ENCODE measurements around the gene CARD11. TPM values are rescaled to one million over a fixed set of nuclear protein-coding genes. Genes with fewer than 3 reads are reported as not detected.

Gene CARD11
- polyA plus RNA-seq, 4 donors, result 1.1 to 2.3 (median 1.3) TPM

DNA sequence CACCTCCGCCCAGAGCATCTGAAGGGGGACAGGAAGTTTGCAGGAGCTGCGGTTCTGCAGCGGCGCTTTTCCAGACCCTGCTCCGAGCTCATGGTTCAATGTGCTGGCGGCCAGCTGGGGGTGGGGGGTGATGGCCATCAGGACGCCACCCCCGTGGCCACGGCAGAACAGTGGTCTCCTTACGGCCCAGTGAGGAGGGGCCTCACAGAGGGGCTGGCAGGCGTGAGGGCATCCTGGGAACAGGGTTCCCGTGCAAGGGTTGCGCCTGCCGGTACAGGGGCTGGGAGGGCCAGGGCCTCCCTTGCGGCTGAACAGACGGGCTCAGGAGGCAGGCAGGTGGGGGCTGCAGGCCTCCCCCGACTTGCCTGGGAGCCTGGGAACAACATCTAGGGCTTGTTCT, 160.6 kb downstream of the CARD11 start:
- DNase-seq (ENCODE audit: low read depth in 4 of 4, low spot score in 2 of 4), result no peak

GRCh38 chr7:2882111-2882510, 161.6 kb downstream of the CARD11 start:
- no peak for DNase-seq (ENCODE audit: low read depth in 4 of 4, low spot score in 2 of 4)

GRCh38 chr7:2880874-2881533, 162.7 kb downstream of the CARD11 start:
- DNase-seq (ENCODE audit: low read depth in 4 of 4, low spot score in 2 of 4), result no peak

GRCh38 chr7:2880051-2880450, 163.6 kb downstream of the CARD11 start:
- DNase-seq (ENCODE audit: low read depth in 4 of 4, low spot score in 2 of 4), result no peak

DNA sequence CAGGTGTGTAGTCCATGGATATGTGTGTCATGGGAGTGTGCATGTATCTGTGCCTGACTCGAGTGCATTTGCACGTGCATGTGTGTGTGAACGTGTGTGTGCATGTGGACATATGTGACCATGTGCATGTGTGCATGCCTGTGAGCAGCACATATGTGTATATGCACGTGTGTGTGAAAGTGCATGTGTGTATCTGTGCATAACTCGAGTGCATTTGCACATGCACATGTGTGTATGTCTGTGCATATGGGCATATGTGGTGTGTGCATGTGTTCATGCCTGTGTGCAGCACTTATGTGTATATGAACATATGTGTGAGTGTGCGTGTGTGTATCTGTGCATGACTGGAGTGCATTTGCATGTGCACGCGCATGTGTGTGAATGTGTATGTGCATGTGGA, 164.3 kb downstream of the CARD11 start:
- DNase-seq (ENCODE audit: low read depth in 4 of 4, low spot score in 2 of 4), result no peak

- DNase-seq (ENCODE audit: low read depth in 4 of 4, low spot score in 2 of 4), result no peak
Measured at GRCh38 chr7:2878306-2878705, 165.4 kb downstream of the CARD11 start.

- no peak for DNase-seq (ENCODE audit: low read depth in 4 of 4, low spot score in 2 of 4)
Measured at GRCh38 chr7:2876031-2876731, 167.5 kb downstream of the CARD11 start.

GRCh38 chr7:2873686-2874551, 169.7 kb downstream of the CARD11 start:
- no peak for DNase-seq (ENCODE audit: low read depth in 4 of 4, low spot score in 2 of 4)

DNA sequence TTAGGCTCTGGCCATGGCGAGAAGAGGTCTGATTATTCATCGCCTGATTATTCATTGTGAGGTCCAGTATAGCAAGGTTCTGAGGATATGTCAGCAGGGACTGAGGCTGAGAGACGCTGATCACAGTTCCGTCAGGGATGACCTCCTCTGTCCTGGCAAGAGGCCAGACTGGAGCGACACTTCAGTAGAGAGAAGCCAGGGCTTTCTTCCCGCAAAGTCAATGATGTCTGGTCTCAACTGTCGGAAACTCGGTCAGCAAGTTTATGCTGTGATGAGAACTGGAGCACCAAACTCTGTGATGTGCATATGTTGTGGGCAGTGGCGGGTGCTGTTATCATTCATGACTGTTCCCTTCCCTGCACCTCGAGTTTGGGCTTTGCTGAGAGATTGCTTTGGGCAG, 170.5 kb downstream of the CARD11 start:
- no peak for DNase-seq (ENCODE audit: low read depth in 4 of 4, low spot score in 2 of 4)

GRCh38 chr7:2872296-2872874, 171.3 kb downstream of the CARD11 start:
- no peak for DNase-seq (ENCODE audit: low read depth in 4 of 4, low spot score in 2 of 4)

DNA sequence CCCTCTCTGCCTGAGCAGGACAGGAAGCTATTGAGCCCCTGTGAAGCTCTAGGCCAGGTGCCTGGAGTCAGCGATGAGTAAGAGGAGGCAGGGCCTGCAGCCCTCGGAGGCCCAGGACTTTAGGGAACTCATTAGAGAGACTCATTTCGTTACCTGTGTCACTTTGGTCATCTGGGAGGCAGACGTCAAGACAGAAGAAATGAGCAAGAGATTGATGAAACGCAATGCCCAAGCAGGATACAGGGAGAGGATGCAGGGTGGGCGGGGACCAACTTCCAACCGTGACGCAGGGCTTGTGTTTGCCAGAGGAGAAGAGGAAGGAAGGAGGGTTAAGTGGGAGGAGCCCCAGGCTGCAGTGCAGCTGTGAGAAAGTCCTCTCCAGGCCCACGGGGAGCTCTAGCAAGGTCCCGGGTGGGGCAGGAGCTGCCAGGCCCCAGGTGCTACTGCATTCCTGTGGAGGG, 173.2 kb downstream of the CARD11 start:
- DNase-seq (ENCODE audit: low read depth in 4 of 4, low spot score in 2 of 4), result no peak

GRCh38 chr7:2869981-2870380, 173.7 kb downstream of the CARD11 start:
- no peak for DNase-seq (ENCODE audit: low read depth in 4 of 4, low spot score in 2 of 4)

DNA sequence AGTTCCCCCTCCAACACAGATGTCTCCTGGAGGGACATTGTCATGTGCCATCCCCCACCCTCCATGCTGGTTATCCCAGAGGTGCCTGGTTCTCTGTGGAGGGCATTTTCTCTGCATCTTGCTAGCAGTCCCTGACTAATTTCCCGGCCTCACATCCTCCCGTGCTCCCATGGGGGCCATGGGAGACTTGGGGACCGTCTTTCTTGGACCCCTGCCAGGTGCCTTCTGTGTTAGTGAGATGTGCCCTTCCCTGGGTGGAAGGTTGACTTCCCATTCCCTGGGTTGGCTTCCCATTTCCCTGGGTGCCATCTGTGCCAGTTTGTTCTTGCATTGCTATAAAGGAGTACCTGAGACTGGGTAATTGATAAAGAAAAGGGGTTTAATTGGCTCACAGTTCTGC, 177.1 kb downstream of the CARD11 start:
- no peak for DNase-seq (ENCODE audit: low read depth in 4 of 4, low spot score in 2 of 4)

GRCh38 chr7:2864999-2865670, 178.5 kb downstream of the CARD11 start:
- DNase-seq (ENCODE audit: low read depth in 4 of 4, low spot score in 2 of 4), result no peak

- DNase-seq (ENCODE audit: low read depth in 4 of 4, low spot score in 2 of 4), result no peak
Measured at GRCh38 chr7:2864204-2864985, 179.3 kb downstream of the CARD11 start.

- DNase-seq (ENCODE audit: low read depth in 4 of 4, low spot score in 2 of 4), result no peak
Measured at GRCh38 chr7:2863461-2864066, 180.1 kb downstream of the CARD11 start.

DNA sequence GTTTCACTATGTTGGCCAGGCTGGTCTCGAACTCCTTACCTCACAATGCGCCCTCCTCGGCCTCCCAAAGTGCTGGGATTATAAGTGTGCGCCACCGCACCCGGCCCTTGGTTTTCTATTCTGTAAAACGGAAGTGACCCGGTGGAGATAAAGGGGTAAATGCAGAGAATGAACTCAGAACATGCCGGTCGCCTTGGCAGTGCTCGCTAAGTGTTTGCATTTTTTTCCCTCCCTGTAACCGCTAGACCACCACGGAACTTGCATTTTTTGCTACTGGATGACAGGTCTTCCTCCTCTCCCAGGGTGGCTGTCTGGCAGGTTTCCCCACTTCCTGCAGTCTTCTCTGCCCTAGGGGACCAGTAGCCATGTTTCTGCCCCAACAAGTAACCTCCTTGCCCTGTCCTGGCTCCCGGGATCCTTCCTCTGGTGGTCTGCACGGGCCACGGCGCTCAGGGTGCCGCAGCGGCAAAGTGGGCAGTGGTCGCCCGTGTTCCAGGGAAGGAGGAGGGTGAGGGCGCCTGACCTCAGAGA, 180.8 kb downstream of the CARD11 start:
- no peak for DNase-seq (ENCODE audit: low read depth in 4 of 4, low spot score in 2 of 4)

DNA sequence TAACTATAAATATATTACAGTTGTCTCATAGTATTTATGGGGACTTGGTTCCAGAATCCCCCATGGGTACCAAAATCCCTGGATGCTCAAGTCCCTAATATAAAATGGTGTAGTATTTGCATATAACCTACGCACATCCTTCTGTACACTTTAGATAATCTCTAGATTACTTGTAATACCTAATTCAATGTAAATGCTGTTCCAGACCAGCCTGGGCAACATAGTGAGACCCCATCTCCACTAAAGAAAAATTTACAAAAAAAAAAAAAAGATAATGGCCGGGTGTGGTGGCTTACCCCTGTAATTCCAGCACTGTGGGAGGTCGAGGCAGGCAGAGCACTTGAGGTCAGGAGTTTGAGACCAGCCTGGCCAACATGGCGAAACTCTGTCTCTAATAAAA, 182.2 kb downstream of the CARD11 start:
- no peak for DNase-seq (ENCODE audit: low read depth in 4 of 4, low spot score in 2 of 4)

GRCh38 chr7:2860627-2861133, 183.0 kb downstream of the CARD11 start:
- DNase-seq (ENCODE audit: low read depth in 4 of 4, low spot score in 2 of 4), result no peak
